GM12801 (cell line): ENCODE results near the gene NR5A2.

ENCODE experiments used
- CTCF ChIP-seq: IDR thresholded peaks from one replicate; pipeline ENCODE4 v1.5.1; 2011; ENCODE audit warnings: control low read depth; ENCODE audit not compliant: insufficient read length; ENCODE audit errors: extremely low read depth

NR5A2 gene

DNA sequence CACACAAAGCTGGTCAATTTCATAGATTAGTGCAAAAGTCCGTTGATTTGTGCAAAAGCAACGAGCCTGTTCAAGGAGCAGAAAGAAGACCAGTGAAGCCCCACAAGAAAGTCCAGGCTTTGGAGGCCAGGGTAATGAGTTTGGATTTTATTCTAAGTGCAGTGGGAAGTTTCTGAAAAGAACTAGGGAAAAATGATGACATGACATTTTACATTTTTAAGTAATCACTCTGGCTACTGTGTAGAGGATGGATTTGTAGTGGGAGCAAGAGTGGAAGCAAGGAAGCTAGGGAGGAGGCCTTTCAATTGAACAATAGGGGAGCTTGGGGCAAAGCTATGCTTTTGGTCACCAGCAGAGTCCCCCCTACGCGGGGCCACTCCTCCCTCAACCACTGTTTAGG is 196.1 kb downstream of the NR5A2 start:
- TF ChIP-seq CTCF, result no peak

- TF ChIP-seq CTCF, result no peak
These were observed 196.8 kb downstream of the NR5A2 start for GRCh38 chr1:200224315-200224714.

DNA sequence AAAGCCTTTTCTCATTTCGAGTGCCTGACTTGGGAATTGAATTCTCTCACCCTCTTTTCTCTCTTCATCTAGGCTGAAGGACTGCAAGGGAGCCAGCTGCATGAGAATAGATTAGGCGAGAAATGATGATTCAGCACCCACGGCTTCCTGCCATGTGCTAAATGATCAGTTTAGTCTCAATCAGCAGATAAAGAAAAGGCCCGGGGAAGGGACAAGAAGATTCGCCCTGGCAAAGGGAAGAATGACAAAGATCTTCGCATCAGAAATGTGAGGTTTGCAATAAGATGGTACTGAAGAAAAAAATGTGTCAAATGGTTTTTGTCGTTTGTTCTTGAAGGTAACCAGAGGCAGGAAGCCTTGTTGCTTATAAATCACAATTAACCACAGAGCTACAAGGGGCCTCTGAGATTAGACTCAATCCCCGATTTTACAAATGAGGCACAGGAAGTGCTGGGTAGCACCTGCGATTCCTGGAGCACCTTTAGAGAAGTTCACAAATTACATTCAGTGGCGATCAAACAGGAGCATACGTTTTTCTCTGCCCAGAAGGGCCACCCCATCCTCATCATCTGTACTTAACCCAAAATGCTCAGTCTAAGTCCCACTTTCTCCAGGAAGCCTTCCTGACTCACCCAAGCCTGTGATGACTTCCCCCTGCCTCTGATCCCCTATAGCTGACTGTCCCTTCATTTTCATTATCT is 198.9 kb downstream of the NR5A2 start:
- TF ChIP-seq CTCF, result no peak

DNA sequence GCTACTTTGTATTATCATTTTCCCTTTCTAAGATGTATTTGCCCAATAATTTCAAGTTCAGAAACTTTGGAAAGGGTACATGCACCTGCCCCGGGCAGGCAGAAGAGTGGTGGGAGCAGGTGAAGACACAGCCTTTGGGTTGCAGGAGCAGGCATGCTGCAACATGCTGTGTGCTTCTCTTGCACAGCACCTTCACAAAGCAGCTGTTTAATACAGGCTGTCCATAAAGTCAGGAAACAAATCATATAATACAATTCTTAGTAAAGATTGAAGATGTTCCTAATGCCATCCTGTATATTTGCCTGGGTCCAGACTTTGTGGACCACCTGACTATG is 199.4 kb downstream of the NR5A2 start:
- TF ChIP-seq CTCF, result no peak
